ENCODE results near the gene MUC13.

- TF ChIP-seq CTCF (IDR thresholded peaks at IDR 0.05) (no peak), POLR2AphosphoS5 (IDR thresholded peaks at IDR 0.05) (no peak)
Measured at GRCh38 chr3:124859025-124859424, 75.5 kb downstream of the MUC13 start.

All from esophagus muscularis mucosa (tissue), 3 donors.